Naive thymus-derived CD4-positive, alpha-beta T cell (primary cell): ENCODE results near the gene ANKS6. TPM values are rescaled to one million over a fixed set of nuclear protein-coding genes. Genes with fewer than 3 reads are reported as not detected.
A peak's percentile ranks its signal among the peaks of the same experiment; 100 is the strongest.

Experiments used
- ATAC-seq: fragments of 150-1000 bp; cut with Tn5 transposase; 2 replicates; pipeline ENCODE4 v1.10.0; 2021; ENCODE audit warnings: mild to moderate bottlenecking, moderate library complexity
- CTCF ChIA-PET: fragments of 350-600 bp; sonication (Branson Sonifier 250); formaldehyde crosslinking; loops from one replicate; lab custom pipeline; 2021; ENCODE audit warnings: antibody characterized with exemption; lab: Charles Lee
- POLR2A ChIA-PET: fragments of 350-600 bp; sonication (Branson Sonifier 250); formaldehyde crosslinking; loops from one replicate; lab custom pipeline; 2021; ENCODE audit warnings: antibody characterized with exemption, inconsistent platforms; lab: Charles Lee
- DNase-seq, 9 donors: peaks; one replicate each; pipeline versions ENCODE4 v3.0.0 to v3.0.0-alpha.2; 2020 to 2022; ENCODE audit warnings: mixed read lengths in 1 of 9
- H3K27ac ChIP-seq: one replicate; pipeline ENCODE4 v1.7.0; 2013; ENCODE audit warnings: mild to moderate bottlenecking, low read depth, low read length, moderate library complexity
- H3K27me3 ChIP-seq, 2 donors: one replicate each; pipeline ENCODE4 v1.7.0; 2013; ENCODE audit warnings: low read length in 2 of 2, mild to moderate bottlenecking in 2 of 2, moderate library complexity in 2 of 2; ENCODE audit not compliant: control insufficient read depth in 2 of 2, insufficient read depth in 2 of 2
- H3K36me3 ChIP-seq, 3 experiments: 1 replicate in 2 of 3; 2 replicates in 1 of 3; pipeline ENCODE4 v1.7.0; 2013; ENCODE audit warnings: low read length in 3 of 3, mild to moderate bottlenecking in 3 of 3, moderate library complexity in 1 of 3; ENCODE audit not compliant: insufficient read depth in 3 of 3, control insufficient read depth in 2 of 3
- H3K4me1 ChIP-seq, 2 donors: one replicate each; pipeline ENCODE4 v1.7.0; 2013; ENCODE audit warnings: low read length in 2 of 2, mild to moderate bottlenecking in 2 of 2, moderate library complexity in 1 of 2; ENCODE audit not compliant: control insufficient read depth in 2 of 2, insufficient read depth in 2 of 2
- H3K4me3 ChIP-seq: 2 replicates; pipeline ENCODE4 v1.7.0; 2013; ENCODE audit warnings: mild to moderate bottlenecking, low read length
- H3K9me3 ChIP-seq, 3 experiments: 1 replicate in 2 of 3; 2 replicates in 1 of 3; pipeline ENCODE4 v1.7.0; 2013; ENCODE audit warnings: low read length in 3 of 3; ENCODE audit not compliant: control insufficient read depth in 2 of 3
- H3K27ac Mint-ChIP-seq, 9 donors: one replicate each; pipeline ENCODE4 v1.8.0; 2020 to 2022; ENCODE audit warnings: mixed read lengths in 9 of 9, mild to moderate bottlenecking in 8 of 9, moderate library complexity in 5 of 9, inconsistent platforms in 2 of 9
- H3K27me3 Mint-ChIP-seq, 5 donors: one replicate each; pipeline ENCODE4 v1.8.0; 2021 to 2022; ENCODE audit warnings: mixed read lengths in 5 of 5, mild to moderate bottlenecking in 1 of 5
- H3K36me3 Mint-ChIP-seq, 5 donors: one replicate each; pipeline ENCODE4 v1.8.0; 2020 to 2022; ENCODE audit warnings: mixed read lengths in 5 of 5, mild to moderate bottlenecking in 3 of 5, inconsistent platforms in 1 of 5
- H3K4me1 Mint-ChIP-seq, 7 donors: one replicate each; pipeline ENCODE4 v1.8.0; 2020 to 2022; ENCODE audit warnings: mixed read lengths in 7 of 7, mild to moderate bottlenecking in 3 of 7, inconsistent platforms in 1 of 7
- H3K4me3 Mint-ChIP-seq, 10 donors: one replicate each; pipeline ENCODE4 v1.8.0; 2020 to 2022; ENCODE audit warnings: mild to moderate bottlenecking in 10 of 10, mixed read lengths in 10 of 10, moderate library complexity in 6 of 10, inconsistent platforms in 2 of 10
- H3K9me3 Mint-ChIP-seq, 11 donors: one replicate each; pipeline ENCODE4 v1.8.0; 2020 to 2022; ENCODE audit warnings: mixed read lengths in 11 of 11, mild to moderate bottlenecking in 4 of 11, inconsistent platforms in 1 of 11, moderate library complexity in 1 of 11
- intact Hi-C, 2 donors: fragments of 100-400 bp; cut with micrococcal nuclease; formaldehyde crosslinking; loops; one replicate each; pipeline ENCODE4 v1.15.1; 2023
- polyA plus RNA-seq, 2 donors: library from polyadenylated mRNA; unstranded; fragments of 300-500 nt; fragmentation: Illumina TruSeq; gene quantifications; one replicate each; pipeline ENCODE4 v1.2.3, GENCODE V29; 2021
- total RNA-seq, 6 experiments: library from RNA in 5 of 6; stranded (reverse) in 5 of 6; gene quantifications; 1 replicate in 5 of 6; 2 replicates in 1 of 6; pipeline ENCODE4 v1.2.3 and lab custom pipeline; 2021 to 2026

Gene ANKS6
- total and polyA plus RNA-seq, 7 experiments from 2014 or later = 5.0 to 18.4 (median 12.2) TPM

- intact Hi-C loops = no loop called here
Measured at GRCh38 chr9:98786750-98787510, 9.4 kb downstream of the ANKS6 start.

GRCh38 chr9:98784831-98785806, 11.2 kb downstream of the ANKS6 start:
- intact Hi-C loops = no loop called here
- ChIA-PET CTCF (no interaction called here), POLR2A (no interaction called here)
- no peaks in the 10 kb centered on the region for H3K4me1 ChIP-seq
- Mint-ChIP-seq H3K4me3 (no peak overlapping the region), H3K4me1 (peaks cover 0 to 1% (median 0%) of the 10 kb centered on the region in 7 donors), H3K27me3 (no peaks in the 10 kb centered on the region), H3K9me3 (no peaks in the 10 kb centered on the region), H3K27ac (no peak overlapping the region), H3K36me3 (peaks cover 0 to 44% (median 10%) of the 10 kb centered on the region in 5 donors)
- ATAC-seq (no peak), DNase-seq (peak in 1 of 9 donors; percentile 13)
- no peaks in the 10 kb centered on the region for H3K9me3 ChIP-seq
- peaks cover 0 to 47% (median 8%) of the 10 kb centered on the region in 3 experiments for H3K36me3 ChIP-seq
- H3K27ac ChIP-seq = no peak overlapping the region
- H3K27me3 ChIP-seq = no peaks in the 10 kb centered on the region
- no peak overlapping the region for H3K4me3 ChIP-seq

More at GRCh38 chr9:98786750-98787510, 9.4 kb downstream of the ANKS6 start:
- Mint-ChIP-seq H3K36me3 (peaks cover 0 to 35% (median 2%) of the 10 kb centered on the region in 5 donors), H3K4me1 (peaks cover 2 to 9% (median 5%) of the 10 kb centered on the region in 7 donors), H3K27me3 (no peaks in the 10 kb centered on the region), H3K4me3 (no peak overlapping the region), H3K27ac (peak overlapping the region in 1 of 9 donors; percentile 20), H3K9me3 (no peaks in the 10 kb centered on the region)
- no peaks in the 10 kb centered on the region for H3K27me3 ChIP-seq
- H3K4me3 ChIP-seq = no peak overlapping the region
- ChIA-PET POLR2A (no interaction called here), CTCF (interaction anchor here (0.6 kb wide), 1 partner anchor 9 kb away, joined by 3 read pairs; no protein-coding TSS in a partner anchor)
- DNase-seq = no peak
- no peaks in the 10 kb centered on the region for H3K9me3 ChIP-seq
- peaks cover 0 to 7% of the 10 kb centered on the region in 2 donors for H3K4me1 ChIP-seq
- no peak overlapping the region for H3K27ac ChIP-seq
- no peak for ATAC-seq
- H3K36me3 ChIP-seq = peaks cover 0 to 42% (median 8%) of the 10 kb centered on the region in 3 experiments

- Mint-ChIP-seq H3K9me3 (no peaks in the 10 kb centered on the region), H3K4me1 (peaks cover 0 to 1% (median 0%) of the 10 kb centered on the region in 7 donors), H3K27ac (peak overlapping the region in 1 of 9 donors; percentile 12), H3K4me3 (no peak overlapping the region), H3K27me3 (no peaks in the 10 kb centered on the region), H3K36me3 (peaks cover 0 to 44% (median 7%) of the 10 kb centered on the region in 5 donors)
- H3K9me3 ChIP-seq = no peaks in the 10 kb centered on the region
- peak in 1 of 9 donors; percentile 6 for DNase-seq
- CTCF ChIA-PET = no interaction called here
- no peak overlapping the region for H3K4me3 ChIP-seq
- H3K27ac ChIP-seq = no peak overlapping the region
- no peaks in the 10 kb centered on the region for H3K27me3 ChIP-seq
- H3K4me1 ChIP-seq = no peaks in the 10 kb centered on the region
- POLR2A ChIA-PET = no interaction called here
- ATAC-seq = no peak
- intact Hi-C loops = no loop called here
- peaks cover 0 to 35% (median 8%) of the 10 kb centered on the region in 3 experiments for H3K36me3 ChIP-seq
Measured at GRCh38 chr9:98783518-98784226, 12.7 kb downstream of the ANKS6 start.

GRCh38 chr9:98781588-98782383, 14.6 kb downstream of the ANKS6 start:
- Histone ChIP-seq H3K36me3 (peaks cover 0 to 24% (median 8%) of the 10 kb centered on the region in 3 experiments), H3K27ac (no peak overlapping the region), H3K4me1 (no peaks in the 10 kb centered on the region), H3K27me3 (no peaks in the 10 kb centered on the region), H3K4me3 (no peak overlapping the region), H3K9me3 (no peaks in the 10 kb centered on the region)
- intact Hi-C loops = no loop called here
- ATAC-seq (no peak), DNase-seq (peak in 1 of 9 donors; percentile 8)
- Mint-ChIP-seq H3K9me3 (no peaks in the 10 kb centered on the region), H3K36me3 (peaks cover 0 to 51% (median 8%) of the 10 kb centered on the region in 5 donors), H3K4me3 (peak overlapping the region in 1 of 10 donors; percentile 22), H3K27me3 (no peaks in the 10 kb centered on the region), H3K4me1 (peaks cover 0 to 5% (median 0%) of the 10 kb centered on the region in 7 donors), H3K27ac (no peak overlapping the region)
- POLR2A ChIA-PET = no interaction called here
- CTCF ChIA-PET = no interaction called here

GRCh38 chr9:98780059-98780749, 16.2 kb downstream of the ANKS6 start:
- no peak overlapping the region for H3K4me3 Mint-ChIP-seq
- H3K4me1 ChIP-seq = no peaks in the 10 kb centered on the region
- ATAC-seq (no peak), DNase-seq (peak in 1 of 9 donors; percentile 12)
- no peaks in the 10 kb centered on the region for H3K27me3 Mint-ChIP-seq
- no peak overlapping the region for H3K4me3 ChIP-seq
- no peaks in the 10 kb centered on the region for H3K27me3 ChIP-seq
- H3K27ac ChIP-seq = no peak overlapping the region
- ChIA-PET POLR2A (no interaction called here), CTCF (no interaction called here)
- peaks cover 0 to 46% (median 8%) of the 10 kb centered on the region in 5 donors for H3K36me3 Mint-ChIP-seq
- H3K9me3 Mint-ChIP-seq = no peaks in the 10 kb centered on the region
- intact Hi-C loops = no loop called here
- no peaks in the 10 kb centered on the region for H3K9me3 ChIP-seq
- peaks cover 0 to 7% (median 0%) of the 10 kb centered on the region in 7 donors for H3K4me1 Mint-ChIP-seq
- H3K27ac Mint-ChIP-seq = peak overlapping the region in 1 of 9 donors; percentile 55
- peaks cover 0 to 24% (median 8%) of the 10 kb centered on the region in 3 experiments for H3K36me3 ChIP-seq
